Neural progenitor cell (in vitro differentiated cells): ENCODE results near the gene SCFD2. TPM values are rescaled to one million over a fixed set of nuclear protein-coding genes. Genes with fewer than 3 reads are reported as not detected.

Source experiments
- DNase-seq: peaks from one replicate; pipeline ENCODE4 v3.0.0-alpha.2; 2016; ENCODE audit warnings: low spot score
- H2AFZ ChIP-seq: fragments of 200-600 bp; sonication (generic); replicated peaks from 2 replicates; pipeline ENCODE4 v1.6.1; 2016; ENCODE audit warnings: antibody characterized with exemption
- H3F3A ChIP-seq: fragments of 200-600 bp; sonication (generic); 2 replicates; pipeline ENCODE4 v1.6.1; 2016; ENCODE audit warnings: antibody characterized with exemption, low read depth
- H3K27ac ChIP-seq: fragments of 200-600 bp; sonication (generic); 2 replicates; pipeline ENCODE4 v1.5.1; 2016; ENCODE audit warnings: mild to moderate bottlenecking
- H3K27me3 ChIP-seq: fragments of 200-600 bp; sonication (generic); 2 replicates; pipeline ENCODE4 v1.6.1; 2016; ENCODE audit warnings: mild to moderate bottlenecking, moderate library complexity
- H3K36me3 ChIP-seq: fragments of 200-600 bp; sonication (generic); 2 replicates; pipeline ENCODE4 v1.5.1; 2016
- H3K4me1 ChIP-seq: fragments of 200-600 bp; sonication (generic); 2 replicates; pipeline ENCODE4 v1.6.1; 2016; ENCODE audit warnings: mixed run types
- H3K4me2 ChIP-seq: fragments of 200-600 bp; sonication (generic); 2 replicates; pipeline ENCODE4 v1.6.1; 2016
- H3K4me3 ChIP-seq: fragments of 200-600 bp; sonication (generic); 2 replicates; pipeline ENCODE4 v1.5.1; 2016
- H3K79me2 ChIP-seq: fragments of 200-600 bp; sonication (generic); 2 replicates; pipeline ENCODE4 v1.6.1; 2016; ENCODE audit warnings: low read depth
- H3K9ac ChIP-seq: fragments of 200-600 bp; sonication (generic); 2 replicates; pipeline ENCODE4 v1.6.1; 2016
- H3K9me3 ChIP-seq: fragments of 200-600 bp; sonication (generic); 2 replicates; pipeline ENCODE4 v1.5.1; 2016; ENCODE audit warnings: low read depth
- H4K20me1 ChIP-seq: fragments of 200-600 bp; sonication (generic); 2 replicates; pipeline ENCODE4 v1.6.1; 2016; ENCODE audit warnings: low read depth
- H3K27ac Mint-ChIP-seq: 3 replicates; pipeline ENCODE4 v1.8.0; 2021; ENCODE audit warnings: mixed read lengths
- H3K27me3 Mint-ChIP-seq: 2 replicates; pipeline ENCODE4 v1.8.0; 2022; ENCODE audit warnings: low read depth, mild to moderate bottlenecking, inconsistent platforms, moderate library complexity, mixed read lengths; ENCODE audit not compliant: insufficient read depth
- H3K36me3 Mint-ChIP-seq: 3 replicates; pipeline ENCODE4 v1.8.0; 2021; ENCODE audit warnings: mixed read lengths
- H3K4me1 Mint-ChIP-seq: 3 replicates; pipeline ENCODE4 v1.8.0; 2021; ENCODE audit warnings: mixed read lengths
- H3K4me3 Mint-ChIP-seq: 3 replicates; pipeline ENCODE4 v1.8.0; 2021; ENCODE audit warnings: mild to moderate bottlenecking, moderate library complexity, mixed read lengths
- H3K9me3 Mint-ChIP-seq: 3 replicates; pipeline ENCODE4 v1.8.0; 2020; ENCODE audit warnings: mixed read lengths
- EZH2 ChIP-seq: fragments of 200-600 bp; sonication (generic); IDR thresholded peaks from 2 replicates; pipeline ENCODE4 v1.6.1; 2017; ENCODE audit warnings: antibody characterized with exemption, mild to moderate bottlenecking, moderate library complexity
- EZH2phosphoT487 ChIP-seq: fragments of 200-600 bp; sonication (generic); IDR thresholded peaks from 2 replicates; pipeline ENCODE4 v1.6.1; 2017; ENCODE audit warnings: antibody characterized with exemption
- total RNA-seq: library from RNA; depleted of rRNA; stranded (reverse); fragments of >200 nt; gene quantifications from 2 replicates; pipeline ENCODE4 v1.2.3, GENCODE V29; 2015; ENCODE audit warnings: low replicate concordance
- TF ChIP-seq, protein P1 (sequence below): fragments of 200-600 bp; sonication (generic); IDR thresholded peaks from 2 replicates; pipeline ENCODE4 v1.5.1; 2017; ENCODE audit warnings: antibody characterized with exemption, mild to moderate bottlenecking

The SCFD2 gene
- total RNA-seq, 1 donor from 2014 or later, result 4.8 TPM

DNA sequence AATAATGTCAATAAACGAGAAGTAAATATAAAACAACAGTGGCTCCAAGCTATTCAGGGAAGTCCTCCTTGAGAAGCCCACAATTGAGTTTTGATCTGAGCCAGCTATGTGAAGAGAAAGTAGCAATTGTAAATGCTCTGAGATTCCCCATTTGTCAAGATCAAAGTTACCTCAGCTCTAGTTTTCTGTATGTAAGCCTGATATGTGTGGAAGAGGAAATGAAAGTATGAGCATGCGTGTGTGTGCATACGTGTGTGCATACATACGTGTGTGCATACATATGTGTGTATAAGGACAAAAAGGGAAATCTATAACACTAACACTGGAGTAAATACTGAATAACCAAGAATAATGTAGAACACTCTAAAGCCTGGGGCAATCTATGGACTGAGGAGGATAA, 130.3 kb downstream of the SCFD2 start:
- TF ChIP-seq EZH2phosphoT487 (no peak), EZH2 (no peak)
- TF ChIP-seq, protein P1, sequence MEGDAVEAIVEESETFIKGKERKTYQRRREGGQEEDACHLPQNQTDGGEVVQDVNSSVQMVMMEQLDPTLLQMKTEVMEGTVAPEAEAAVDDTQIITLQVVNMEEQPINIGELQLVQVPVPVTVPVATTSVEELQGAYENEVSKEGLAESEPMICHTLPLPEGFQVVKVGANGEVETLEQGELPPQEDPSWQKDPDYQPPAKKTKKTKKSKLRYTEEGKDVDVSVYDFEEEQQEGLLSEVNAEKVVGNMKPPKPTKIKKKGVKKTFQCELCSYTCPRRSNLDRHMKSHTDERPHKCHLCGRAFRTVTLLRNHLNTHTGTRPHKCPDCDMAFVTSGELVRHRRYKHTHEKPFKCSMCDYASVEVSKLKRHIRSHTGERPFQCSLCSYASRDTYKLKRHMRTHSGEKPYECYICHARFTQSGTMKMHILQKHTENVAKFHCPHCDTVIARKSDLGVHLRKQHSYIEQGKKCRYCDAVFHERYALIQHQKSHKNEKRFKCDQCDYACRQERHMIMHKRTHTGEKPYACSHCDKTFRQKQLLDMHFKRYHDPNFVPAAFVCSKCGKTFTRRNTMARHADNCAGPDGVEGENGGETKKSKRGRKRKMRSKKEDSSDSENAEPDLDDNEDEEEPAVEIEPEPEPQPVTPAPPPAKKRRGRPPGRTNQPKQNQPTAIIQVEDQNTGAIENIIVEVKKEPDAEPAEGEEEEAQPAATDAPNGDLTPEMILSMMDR, result no peak
- Mint-ChIP-seq H3K36me3 (no peaks in the 10 kb centered on the region), H3K27me3 (peaks cover 4% of the 10 kb centered on the region), H3K4me1 (no peaks in the 10 kb centered on the region), H3K4me3 (no peak overlapping the region), H3K27ac (no peak overlapping the region), H3K9me3 (peaks cover 8% of the 10 kb centered on the region)
- no peak overlapping the region for H3K27ac ChIP-seq
- no peak overlapping the region for H3K9ac ChIP-seq
- no peak overlapping the region for H3K4me2 ChIP-seq
- no peak overlapping the region for H2AFZ ChIP-seq
- H3F3A ChIP-seq, result no peaks in the 10 kb centered on the region
- no peak for DNase-seq
- no peaks in the 10 kb centered on the region for H3K79me2 ChIP-seq
- H3K36me3 ChIP-seq, result no peaks in the 10 kb centered on the region
- H3K4me3 ChIP-seq, result no peak overlapping the region
- no peaks in the 10 kb centered on the region for H3K27me3 ChIP-seq
- H3K9me3 ChIP-seq, result no peaks in the 10 kb centered on the region
- H4K20me1 ChIP-seq, result no peaks in the 10 kb centered on the region
- H3K4me1 ChIP-seq, result no peaks in the 10 kb centered on the region

DNA sequence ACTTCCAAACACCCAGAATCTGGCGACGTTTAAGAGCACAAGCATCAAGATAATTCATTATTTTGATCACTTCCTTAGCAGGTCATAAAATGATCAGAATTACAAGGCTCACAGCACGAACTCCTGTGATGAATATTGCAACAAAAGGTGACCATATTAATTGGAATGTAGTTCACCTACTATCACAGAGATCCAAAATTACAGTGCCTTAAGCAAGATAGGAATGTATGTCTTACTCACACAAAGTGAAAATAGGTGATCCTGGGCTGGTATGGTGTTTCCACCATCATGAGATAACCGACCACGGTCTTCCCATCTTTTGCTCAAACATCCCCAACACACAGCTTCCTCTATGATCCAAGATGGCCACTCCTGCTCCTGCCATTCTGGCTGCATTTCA, 131.2 kb downstream of the SCFD2 start:
- Mint-ChIP-seq H3K9me3 (peaks cover 2% of the 10 kb centered on the region), H3K27me3 (peaks cover 3% of the 10 kb centered on the region), H3K27ac (no peak overlapping the region), H3K36me3 (no peaks in the 10 kb centered on the region), H3K4me3 (no peak overlapping the region), H3K4me1 (no peaks in the 10 kb centered on the region)
- Histone ChIP-seq H3K79me2 (no peaks in the 10 kb centered on the region), H3F3A (no peaks in the 10 kb centered on the region), H3K9me3 (no peaks in the 10 kb centered on the region), H2AFZ (no peak overlapping the region), H3K4me2 (no peak overlapping the region), H3K27me3 (no peaks in the 10 kb centered on the region), H3K27ac (no peak overlapping the region), H3K4me1 (no peaks in the 10 kb centered on the region), H3K36me3 (no peaks in the 10 kb centered on the region), H3K9ac (no peak overlapping the region), H3K4me3 (no peak overlapping the region), H4K20me1 (no peaks in the 10 kb centered on the region)
- TF ChIP-seq EZH2, result no peak
- no peak for TF ChIP-seq EZH2phosphoT487
- TF ChIP-seq, protein P1, result no peak
- DNase-seq, result no peak

DNA sequence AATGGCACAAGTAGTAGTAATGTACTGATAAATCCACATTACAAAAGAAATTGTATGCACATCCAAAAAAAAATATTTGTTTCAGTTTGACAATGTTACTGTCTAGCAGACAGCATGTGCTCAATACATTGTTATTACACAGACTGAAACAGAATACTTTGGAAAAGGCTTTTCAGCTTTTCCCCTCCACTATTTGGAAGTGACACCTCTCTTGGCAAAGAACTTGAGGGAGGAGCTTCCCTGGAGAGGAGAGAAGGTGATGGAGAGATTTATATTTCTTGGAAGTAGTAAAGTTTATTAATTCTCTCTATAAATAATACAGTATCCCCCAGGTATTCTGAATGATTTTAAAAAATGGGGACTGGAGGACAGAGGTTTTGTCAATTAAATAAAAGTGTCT, 131.8 kb downstream of the SCFD2 start:
- TF ChIP-seq EZH2 (no peak), EZH2phosphoT487 (no peak)
- TF ChIP-seq, protein P1, result no peak

More for the DNA sequence above, 131.8 kb downstream of the SCFD2 start:
- no peaks in the 10 kb centered on the region for H3K27me3 Mint-ChIP-seq
- Histone ChIP-seq H3K79me2 (no peaks in the 10 kb centered on the region), H3K4me3 (no peak overlapping the region), H3K4me2 (no peak overlapping the region), H4K20me1 (no peaks in the 10 kb centered on the region), H3K27me3 (no peaks in the 10 kb centered on the region), H3K9me3 (no peaks in the 10 kb centered on the region), H3K9ac (no peak overlapping the region), H3K36me3 (no peaks in the 10 kb centered on the region), H2AFZ (no peak overlapping the region), H3F3A (no peaks in the 10 kb centered on the region), H3K27ac (no peak overlapping the region), H3K4me1 (no peaks in the 10 kb centered on the region)
- no peaks in the 10 kb centered on the region for H3K36me3 Mint-ChIP-seq
- H3K4me3 Mint-ChIP-seq, result no peak overlapping the region
- H3K4me1 Mint-ChIP-seq, result no peaks in the 10 kb centered on the region
- no peak overlapping the region for H3K27ac Mint-ChIP-seq
- DNase-seq, result no peak
- H3K9me3 Mint-ChIP-seq, result no peaks in the 10 kb centered on the region
